HG03575 (cell line): ENCODE data around the gene RALGPS1.

ENCODE experiments used
- ATAC-seq: cut with Tn5 transposase; IDR thresholded peaks from one replicate; pipeline ENCODE4 v1.9.1; 2021; ENCODE audit not compliant: unreplicated experiment, insufficient number of reproducible peaks, low FRiP score; ENCODE audit errors: extremely low read depth

RALGPS1 gene

DNA sequence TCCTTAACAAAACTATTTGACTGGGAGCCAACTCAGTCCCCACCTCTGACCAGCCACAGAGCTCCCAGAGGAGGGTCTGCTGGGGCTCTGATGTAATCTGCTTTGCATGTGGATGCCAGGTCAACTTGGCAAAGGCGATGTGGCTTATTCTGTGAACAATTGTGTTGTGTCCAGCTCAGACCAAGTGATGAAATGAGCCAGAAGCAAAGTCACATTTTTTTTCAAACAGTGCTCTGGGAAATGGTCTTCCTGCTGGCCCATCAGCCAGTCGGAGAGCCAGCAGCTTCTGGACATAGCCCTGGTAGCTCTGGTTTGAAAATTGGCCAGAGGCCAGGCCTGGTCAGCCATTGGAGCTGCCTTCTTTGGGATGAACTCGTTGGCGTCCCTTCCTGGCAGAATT, 121.4 kb downstream of the RALGPS1 start:
- ATAC-seq = no peak

DNA sequence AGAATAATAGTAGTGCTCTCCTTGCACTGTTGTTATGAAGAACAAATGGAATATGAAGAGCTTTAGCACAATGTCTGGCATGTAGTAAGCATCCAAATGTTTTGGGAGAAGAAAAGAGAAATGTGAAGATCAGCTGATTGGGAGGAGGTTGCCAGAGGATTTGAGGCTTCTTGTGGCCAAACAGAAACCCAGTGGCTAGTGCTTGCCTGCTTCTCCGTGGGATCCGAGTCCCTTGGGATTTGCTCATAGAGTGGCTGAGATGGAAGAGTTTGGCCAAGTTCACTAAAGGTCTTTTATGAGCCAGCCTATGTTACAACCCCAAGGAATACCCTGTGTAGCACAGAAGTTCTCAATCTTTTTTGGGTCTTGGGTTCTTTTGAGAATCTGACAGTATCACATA, 121.9 kb downstream of the RALGPS1 start:
- no peak for ATAC-seq

DNA sequence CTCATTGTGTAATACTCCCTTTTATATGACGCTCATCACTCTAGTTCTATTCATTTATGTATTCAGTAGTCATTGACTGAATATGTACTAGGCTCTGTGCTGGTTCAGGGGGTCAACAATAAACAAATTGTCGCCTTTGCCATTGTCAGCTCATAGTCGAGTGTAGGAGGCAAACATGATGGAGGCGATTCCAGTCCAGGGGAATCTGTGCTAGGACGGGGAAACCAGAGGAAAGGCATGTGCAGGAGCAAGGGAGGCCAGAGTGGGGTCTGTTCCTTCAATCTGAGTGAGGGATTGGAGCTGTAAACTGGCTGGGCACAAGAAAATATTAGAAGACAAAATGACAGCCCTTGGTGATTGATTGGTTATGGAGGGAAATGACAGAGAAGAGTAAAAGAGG, 123.9 kb downstream of the RALGPS1 start:
- no peak for ATAC-seq

DNA sequence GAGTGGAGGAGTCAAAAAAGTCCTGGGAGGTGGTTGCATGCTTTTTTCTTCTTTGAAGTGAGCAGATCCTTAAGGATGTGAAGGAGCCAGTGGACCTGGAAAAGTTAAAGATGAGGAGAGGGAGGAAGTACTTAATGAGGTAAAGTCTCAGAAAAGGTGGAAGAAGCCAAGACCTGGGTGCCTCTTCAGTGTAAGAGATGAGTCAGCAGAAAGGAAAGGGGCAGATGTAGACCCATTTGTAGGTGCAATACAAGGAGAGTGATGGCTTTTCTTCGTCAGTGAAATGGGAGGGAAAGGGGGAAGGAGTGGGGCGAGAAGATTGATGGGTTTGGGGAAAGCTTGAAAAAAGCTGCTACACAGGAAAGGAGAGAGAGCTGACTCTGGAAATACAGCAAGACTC, 124.9 kb downstream of the RALGPS1 start:
- ATAC-seq = no peak

DNA sequence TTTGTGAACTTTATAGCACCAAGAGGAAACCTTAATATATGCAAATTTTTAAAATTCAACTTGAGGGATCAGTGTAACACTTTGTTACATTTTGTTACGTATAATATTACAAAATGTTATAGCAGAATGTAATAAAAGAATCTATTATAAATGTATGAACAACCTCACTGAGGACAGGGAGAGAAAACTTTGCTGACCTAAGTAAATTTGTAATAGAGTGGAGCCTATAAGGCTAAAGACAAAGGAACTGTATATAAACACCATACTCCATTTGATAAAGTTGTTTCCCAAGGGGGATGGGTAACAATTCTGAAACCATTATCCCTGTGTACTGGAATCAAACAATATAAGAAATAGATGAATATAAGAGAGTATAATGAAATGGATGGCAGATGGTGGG, 130.6 kb downstream of the RALGPS1 start:
- ATAC-seq = no peak

DNA sequence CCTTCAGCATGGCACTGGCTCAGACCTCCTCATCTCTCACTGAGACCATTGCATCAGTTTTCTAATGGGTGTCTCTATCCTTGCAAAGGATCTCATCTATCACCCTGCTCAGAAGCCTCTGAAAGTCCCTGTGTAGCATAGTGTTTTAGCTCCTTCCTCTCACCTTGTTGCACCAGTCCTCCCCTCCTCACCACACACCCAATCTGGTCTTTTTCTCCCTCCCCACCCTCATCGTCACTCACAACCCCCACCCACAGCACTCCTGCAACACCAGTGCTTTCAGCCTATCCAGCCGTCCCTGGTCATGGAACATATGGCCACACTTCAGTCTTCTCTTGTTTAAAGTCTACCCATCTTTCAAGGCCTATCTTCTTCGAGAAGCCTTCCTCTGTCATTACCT, 133.4 kb downstream of the RALGPS1 start:
- ATAC-seq = no peak

DNA sequence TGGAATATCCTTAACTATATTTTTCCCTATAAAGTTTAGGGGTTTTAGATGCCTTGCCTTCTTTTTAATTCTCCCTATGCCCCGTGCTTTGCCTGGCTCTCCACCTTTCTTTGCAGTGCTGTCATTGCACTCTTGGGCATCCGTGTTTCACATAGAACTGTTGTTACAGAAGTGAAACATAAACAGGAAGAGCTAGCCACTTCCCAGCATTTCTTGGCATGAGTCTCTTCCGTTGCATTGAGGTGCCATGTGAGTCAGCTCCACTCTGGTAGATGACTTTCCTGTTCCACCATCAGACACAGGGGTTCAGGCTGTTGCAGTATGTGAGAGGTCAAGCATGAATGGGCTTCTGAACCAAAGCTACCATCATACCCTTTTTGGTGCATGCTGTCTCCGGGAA, 134.5 kb downstream of the RALGPS1 start:
- ATAC-seq = no peak

DNA sequence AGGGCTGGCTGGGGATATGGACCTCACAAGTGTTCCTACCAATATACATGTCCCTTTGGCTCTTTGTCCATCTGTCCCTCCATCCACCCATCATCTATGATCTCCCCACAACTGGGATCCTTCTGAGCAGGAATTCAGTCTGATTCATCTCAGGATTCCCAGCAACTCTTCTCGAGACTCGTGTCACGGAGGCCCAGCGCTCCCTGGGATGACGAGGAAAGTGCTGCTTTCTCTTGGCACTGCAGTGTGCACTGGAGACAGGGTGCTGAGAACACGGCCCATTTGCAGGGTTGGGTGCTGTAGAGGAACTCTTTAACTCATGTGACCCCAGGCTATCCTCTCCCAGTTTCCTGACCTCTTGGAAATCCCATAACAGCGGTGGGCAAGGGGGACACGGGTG, 135.0 kb downstream of the RALGPS1 start:
- ATAC-seq = no peak

DNA sequence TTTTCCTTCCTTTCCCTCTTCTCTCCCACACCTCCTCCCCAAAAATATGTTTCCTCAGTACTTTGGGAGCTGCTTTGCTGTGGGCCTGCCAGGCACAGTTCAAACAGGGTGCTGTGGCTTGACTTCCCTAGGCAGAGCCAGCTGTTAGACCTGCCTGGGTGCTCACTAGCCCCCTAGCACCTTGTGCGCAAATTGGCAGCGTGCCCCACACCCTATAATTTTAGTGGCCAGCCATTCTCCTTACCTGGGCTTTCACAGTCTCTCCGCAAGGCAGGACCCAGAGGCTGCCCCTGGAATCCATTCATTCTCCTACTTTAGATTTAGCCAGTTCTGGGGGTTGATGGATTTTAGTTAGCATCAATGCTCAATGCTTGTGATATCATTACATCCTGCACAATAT, 135.6 kb downstream of the RALGPS1 start:
- ATAC-seq = no peak

DNA sequence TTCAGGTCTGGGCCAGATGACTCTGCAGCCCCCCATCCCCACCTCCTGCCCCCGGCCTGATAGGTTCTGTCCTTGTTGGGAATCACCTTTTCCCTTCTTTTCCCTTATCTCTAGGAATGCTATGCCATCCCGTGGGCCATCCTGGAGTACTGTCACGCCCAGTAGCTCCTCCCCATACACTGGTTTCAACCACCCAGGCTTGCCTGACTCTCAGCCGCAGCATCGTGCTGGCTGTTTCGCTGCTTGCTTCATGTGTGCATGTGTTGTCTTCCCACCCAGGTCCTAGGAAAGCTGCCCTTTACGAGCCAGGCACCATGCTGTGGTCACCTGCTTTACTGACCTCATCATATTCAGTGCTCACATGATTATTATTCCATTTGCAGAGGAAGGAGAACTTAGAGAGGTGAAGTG, 136.0 kb downstream of the RALGPS1 start:
- ATAC-seq = no peak

DNA sequence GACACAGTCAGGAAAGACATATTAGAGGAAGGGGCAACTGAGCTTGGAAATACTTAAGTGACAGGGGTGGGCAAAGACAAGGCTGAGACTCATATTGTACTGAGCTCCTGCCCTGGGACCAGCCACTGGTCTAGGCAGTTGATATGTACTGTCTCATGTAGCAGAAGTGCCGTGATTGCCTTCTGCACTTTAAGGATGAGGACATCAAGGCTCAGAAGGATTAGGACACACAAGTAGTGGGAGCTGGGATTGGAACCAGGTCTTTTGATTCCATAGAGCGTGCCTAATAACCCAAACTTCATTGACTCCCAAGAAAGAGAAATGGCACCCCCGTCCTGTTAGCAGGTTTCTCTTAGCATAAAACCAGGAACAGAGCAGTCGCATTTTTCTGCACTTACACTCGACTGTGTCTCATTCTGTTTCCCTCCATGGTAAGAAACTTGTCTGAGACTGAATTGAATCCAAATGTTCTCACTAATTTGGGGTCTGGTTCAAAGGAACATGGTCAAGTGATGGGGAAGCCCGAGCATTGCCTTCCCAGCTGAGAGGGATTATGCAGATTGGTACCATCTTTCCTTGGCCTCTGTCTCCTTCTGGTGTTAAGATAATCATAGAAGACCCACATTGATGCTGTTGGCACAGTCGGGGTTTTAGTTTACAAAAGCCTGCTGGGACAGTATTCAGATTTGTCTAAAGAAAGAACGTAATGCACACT, 137.5 kb downstream of the RALGPS1 start:
- ATAC-seq = no peak

DNA sequence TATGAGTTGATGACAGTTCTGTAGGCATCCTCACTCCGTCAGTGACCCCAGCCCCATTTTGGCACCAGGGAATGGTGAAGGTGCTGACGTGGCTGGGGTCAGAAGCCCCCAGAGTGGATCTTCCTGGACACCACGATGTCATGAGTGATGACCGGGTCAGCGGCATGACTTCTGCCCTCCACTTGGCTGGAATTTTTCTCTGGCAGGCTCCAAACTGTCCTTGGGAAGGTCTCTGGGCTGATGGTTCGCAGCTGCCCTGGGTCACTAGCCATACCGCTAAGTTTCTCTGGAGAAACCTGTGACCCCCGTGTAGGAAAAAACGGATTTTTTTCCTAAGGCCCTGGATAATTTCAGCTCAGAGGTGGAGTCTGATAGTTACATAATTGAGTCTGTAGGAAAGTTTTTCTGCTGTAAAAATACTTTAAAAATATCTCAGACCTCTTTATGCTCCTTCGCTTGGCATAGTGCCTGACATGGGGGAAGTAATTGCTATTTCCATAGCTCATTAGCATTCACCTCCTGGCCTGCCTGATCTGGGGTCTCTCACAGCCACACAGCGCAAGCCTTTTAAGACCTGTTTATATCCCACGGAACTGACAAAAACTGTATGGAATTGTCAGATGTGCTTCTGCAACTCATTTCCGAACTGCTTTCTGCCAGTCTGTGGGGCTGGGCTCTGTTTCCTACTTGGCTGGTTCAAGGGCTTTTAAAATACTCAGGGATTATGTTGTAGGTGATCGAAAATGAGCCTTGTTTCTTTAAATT, 138.7 kb downstream of the RALGPS1 start:
- no peak for ATAC-seq

DNA sequence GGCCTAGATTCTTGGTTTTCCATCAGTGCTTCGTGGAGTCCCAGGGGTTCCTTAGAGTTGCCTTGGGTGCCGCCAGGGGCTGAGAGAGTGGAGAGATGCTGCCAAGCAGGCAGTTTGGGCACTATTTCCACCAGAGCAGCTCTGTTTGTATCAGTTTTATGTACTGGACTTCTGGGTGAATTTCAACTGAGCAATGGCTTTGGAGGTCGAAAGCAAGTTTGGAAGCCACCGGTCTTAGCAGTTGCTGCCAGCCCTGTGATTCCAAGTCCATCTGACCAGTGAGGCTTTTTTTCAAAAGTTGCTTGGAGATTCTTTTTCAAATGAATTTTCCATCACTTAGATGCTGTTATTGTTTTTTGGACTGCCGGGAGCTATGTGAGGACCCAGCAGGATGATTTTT, 139.4 kb downstream of the RALGPS1 start:
- no peak for ATAC-seq

DNA sequence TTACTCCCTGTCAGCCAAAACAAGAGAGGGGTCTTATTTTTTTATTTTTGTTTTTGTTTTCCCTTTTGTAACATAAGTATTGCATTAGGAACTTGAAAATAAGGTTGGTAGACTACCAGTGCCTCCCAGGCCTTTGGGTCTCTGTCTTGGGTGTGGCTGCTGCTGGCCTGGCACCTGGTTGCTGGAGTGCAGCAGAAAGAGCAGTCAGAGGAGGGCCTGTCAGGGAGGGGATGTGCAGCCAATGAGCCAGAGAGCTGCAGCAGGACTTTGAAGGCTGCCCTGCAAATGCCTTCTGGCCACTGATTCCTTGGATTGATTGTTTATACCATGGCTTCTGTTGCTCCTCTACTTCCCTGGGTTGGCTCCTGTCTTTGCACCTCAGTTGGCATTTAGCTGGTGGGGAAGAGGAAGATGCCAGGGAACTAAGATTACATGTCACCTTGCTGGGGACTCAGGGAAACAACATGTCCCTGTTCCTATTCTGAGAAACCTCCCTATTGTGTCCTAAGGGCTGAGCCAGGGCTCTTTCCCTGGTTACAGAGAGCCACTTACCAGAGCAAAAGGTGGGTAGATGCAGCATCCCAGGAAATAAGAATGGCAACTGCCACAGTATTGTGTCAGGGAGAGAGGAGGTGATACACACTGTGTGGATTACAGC, 141.3 kb downstream of the RALGPS1 start:
- no peak for ATAC-seq

DNA sequence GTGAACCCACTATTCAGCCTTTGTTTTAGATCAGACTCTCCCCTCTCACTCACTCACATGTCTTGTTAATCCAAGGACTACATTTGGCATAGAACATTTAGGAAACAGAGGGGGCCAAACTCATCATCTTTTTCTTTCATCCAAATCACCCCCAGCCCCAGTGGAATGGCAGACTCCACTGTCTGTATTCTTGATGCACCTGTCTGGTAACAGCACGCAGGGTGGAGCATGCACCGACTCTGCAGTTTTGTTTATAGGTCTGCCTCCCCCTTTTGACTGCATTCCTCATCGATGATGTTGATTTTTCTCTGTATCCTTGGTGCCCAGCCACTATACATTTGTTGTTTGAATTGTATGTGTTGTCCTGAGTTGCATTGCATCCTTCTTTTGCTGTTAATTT, 141.9 kb downstream of the RALGPS1 start:
- no peak for ATAC-seq

DNA sequence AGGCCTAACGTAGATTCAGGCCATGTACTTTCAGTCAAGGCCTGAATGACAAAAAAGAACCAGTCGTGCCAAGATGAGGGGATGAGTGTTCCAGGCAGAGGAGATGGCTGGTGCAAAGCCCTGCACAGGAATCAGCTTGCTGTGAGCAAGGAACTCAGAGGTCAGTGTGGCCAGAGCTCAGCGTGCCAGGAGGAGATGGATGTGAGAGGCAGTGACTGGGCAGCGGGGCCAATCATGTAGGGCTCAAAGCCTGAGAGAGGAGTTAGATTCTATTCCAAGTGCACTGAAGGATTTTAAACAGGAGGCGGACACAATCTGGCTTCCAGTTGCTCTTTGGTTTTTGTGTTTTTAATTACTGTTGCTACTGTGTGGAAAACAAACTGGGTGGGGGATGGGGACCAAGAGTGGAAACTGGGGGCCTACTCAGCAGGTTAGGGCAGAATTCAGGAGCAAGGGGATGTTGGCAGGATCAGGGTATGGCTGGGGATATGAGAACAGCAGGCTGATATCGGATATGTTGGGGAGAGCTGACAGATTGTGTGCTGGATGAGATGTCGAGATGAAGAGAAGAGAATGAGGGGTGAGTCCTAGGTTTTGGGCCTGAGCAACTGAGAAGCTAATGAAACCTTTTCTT, 143.5 kb downstream of the RALGPS1 start:
- ATAC-seq = no peak

DNA sequence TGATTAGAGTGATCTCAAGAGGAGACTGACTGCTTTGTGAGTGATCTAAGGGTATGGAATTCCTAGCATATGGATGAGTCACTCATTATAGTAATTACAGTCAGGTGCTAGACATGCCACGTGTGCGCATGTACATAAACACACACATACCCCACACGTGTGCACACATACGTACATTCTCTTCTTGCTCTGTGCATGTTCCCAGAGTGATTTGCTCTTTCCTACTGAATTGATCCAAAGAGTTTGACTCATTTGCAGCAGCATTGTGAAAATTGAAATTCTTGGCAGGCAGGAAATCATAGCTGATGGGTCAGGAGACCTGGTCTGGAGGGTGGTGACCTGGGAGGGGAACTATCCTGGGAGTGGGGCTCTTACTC, 144.1 kb downstream of the RALGPS1 start:
- ATAC-seq = no peak

DNA sequence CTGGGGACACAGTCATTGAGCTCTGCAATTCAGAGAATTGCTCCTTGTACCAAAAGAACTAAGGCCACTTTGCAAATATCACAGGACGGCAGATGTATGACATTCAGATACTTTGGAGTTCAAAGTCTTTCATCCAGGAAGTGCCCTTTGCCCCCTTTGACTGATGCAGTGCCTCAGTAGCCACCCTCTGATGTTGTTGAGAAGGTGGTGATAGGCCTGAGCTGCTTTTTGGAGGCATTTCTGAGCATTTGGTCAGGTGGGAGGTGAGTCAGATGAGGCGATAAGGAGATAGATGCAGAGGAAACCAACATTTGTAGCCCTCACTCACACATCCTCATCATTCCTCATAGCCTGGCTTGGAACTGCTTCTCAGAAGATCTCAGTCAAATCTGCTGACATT, 144.4 kb downstream of the RALGPS1 start:
- ATAC-seq = no peak

DNA sequence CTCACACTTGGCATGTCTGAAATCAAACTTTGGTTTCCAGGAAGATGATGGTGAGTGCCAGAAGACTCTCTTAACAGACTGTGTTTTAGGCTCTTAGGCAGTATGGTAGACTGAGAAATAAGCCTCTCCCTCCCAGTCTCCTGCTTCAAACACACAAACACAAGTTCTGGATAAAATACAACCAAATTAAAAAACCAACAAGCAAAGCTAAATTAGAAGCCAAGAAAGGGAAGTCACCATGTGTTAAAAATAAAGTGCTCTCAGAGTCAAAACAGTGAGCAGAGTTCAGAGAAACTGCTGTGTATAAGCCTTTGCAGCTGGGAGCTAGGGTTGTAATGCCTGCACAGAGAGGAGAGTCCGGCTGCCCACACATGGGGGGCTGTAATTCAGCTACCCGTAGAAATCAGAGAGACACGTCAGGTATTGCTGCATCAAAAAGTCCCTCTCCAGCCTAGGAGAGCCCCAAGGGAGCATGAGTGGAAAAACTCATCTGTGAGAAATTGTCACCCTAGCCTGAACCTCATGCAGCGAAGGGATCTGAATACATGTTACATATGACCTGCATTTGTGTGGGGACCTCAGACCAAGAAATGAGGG, 145.3 kb downstream of the RALGPS1 start:
- ATAC-seq = no peak
